ENCODE results near the gene C5AR1.

DNA sequence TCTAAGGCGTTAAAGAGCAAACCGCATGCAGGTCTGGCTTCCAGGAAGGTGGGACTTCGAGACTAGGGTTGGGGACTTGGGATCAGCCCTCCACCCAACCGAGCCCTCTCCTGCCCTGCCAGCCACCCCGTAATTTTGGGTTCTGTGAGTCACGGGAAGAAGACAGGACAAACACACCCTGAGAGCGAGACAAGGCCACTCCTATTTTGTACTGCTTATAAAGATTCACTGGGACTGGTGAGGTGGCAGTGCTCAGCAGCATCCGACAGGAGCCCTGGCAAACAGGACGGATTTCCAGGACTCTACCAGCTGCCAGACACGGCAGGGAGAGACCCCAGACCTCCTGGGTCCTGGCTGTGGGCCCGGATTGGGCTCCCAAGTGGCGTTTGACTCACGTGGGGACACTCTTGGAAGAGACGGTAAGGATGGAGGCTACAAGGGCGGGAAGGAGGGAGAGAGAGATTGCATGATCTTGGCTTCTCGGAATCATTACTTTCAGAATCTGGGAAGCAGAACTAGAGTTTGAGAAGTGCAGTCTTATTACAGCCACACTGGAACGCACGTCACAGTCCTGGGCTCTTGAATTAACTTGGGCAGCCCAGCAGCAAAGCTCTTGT lies 22.4 kb downstream of the C5AR1 start, which contains the start of gene C5AR2:
- TF ChIP-seq CTCF (IDR thresholded peaks at IDR 0.05; ENCODE audit: low read depth, low read length, missing input control) (no peak), ATF3 (IDR thresholded peaks at IDR 0.05) (no peak), RAD21 (IDR thresholded peaks at IDR 0.05) (no peak), REST (IDR thresholded peaks at IDR 0.05) (no peak), ZBTB33 (IDR thresholded peaks at IDR 0.05) (no peak), JUND (IDR thresholded peaks at IDR 0.05) (no peak), SP1 (IDR thresholded peaks at IDR 0.05) (no peak), EGR1 (IDR thresholded peaks at IDR 0.05; ENCODE audit: low read depth in 2 of 2) (no peak), YY1 (IDR thresholded peaks at IDR 0.05) (no peak), NR2F2 (IDR thresholded peaks at IDR 0.05) (no peak), MAX (IDR thresholded peaks at IDR 0.05) (no peak)

Data from liver (tissue), 3 donors.